Stimulated activated CD8-positive, alpha-beta memory T cell treated with anti-CD3 and anti-CD28 coated beads, Interleukin-12 subunit alpha, Interleukin-12 subunit beta, amount 100 ng/mL, for 1 hour (primary cell): ENCODE measurements around the gene OSER1.

Experiments used
- DNase-seq: peaks from one replicate; pipeline ENCODE4 v3.0.0-alpha.2; 2020; ENCODE audit warnings: low read depth

Gene OSER1

DNA sequence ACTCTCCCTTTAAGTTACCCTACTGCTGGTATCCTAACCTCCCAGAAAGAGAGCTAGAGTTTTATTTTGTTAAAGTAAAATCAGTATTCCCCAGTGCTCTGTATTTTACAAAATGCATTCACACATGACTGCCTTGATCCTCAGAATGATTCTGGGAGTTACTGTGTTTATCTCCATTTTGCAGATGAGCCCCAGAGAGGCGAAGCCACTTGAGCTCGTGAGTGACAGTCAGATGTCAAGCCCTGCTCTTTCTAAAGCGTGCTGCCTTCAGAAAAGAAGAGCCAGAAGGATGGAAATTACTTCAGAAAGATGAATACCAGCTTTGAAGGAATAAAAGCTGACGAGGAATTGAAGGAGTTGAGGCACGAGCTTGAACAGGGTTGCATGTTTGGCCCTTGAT lies 14.1 kb upstream of the OSER1 start:
- DNase-seq: no peak

DNA sequence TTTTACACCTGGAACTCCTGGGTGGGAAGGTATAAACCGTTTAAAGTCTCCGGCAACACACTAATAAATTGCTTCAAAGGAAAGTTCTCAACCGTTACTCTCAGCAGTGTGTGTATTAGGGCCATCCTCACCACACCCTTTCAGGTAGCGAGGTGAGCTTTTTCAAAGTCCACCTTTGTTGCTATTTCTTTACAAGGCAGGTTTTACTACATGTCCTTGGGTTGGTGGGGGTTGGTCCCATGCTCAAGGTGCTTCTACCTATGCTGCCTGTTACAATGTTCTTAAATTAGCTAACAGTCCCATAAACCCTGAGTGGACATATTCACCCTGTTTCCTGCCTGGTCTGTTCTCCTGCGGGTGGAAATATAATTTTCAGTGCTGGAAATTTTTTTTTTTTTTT lies 13.2 kb upstream of the OSER1 start:
- DNase-seq: no peak

DNA sequence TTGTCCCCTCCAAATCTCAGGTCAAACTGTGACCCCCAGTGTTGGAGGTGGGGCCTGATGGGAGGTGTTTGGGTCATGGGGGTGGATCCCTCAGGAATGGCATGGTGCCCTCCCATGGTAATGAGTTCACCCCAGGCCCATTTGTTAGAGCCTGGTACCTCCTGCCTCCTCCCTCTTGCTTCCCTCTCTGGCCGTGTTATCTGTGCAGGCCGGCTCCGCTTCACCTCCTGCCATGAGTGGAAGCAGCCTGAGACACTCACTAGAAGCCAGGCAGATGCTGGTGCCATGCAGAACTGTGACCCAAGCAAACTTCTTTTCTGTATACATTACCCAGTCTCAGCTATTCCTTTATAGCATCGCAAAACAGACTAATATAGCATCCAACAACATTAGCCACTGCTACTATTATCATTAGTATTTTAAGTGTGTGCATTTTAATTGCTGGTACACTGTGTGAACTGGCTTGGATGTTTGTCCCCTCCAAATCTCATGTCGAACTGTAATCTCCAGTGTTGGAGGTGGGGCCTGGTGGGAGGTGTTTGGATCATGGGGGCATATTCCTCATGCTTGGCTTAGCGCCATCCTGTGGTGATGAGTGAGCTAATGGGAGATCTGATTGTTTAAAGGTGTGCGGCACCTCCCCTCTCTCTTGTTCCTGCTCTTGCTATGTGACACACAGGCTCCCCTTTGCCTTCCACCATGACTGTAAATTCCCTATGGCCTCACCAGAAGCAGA lies 12.2 kb upstream of the OSER1 start:
- DNase-seq: no peak

- DNase-seq: no peak
Measured at GRCh38 chr20:44222027-44222426, 11.5 kb upstream of the OSER1 start.

GRCh38 chr20:44221368-44221954 lies 10.9 kb upstream of the OSER1 start:
- DNase-seq: no peak

DNA sequence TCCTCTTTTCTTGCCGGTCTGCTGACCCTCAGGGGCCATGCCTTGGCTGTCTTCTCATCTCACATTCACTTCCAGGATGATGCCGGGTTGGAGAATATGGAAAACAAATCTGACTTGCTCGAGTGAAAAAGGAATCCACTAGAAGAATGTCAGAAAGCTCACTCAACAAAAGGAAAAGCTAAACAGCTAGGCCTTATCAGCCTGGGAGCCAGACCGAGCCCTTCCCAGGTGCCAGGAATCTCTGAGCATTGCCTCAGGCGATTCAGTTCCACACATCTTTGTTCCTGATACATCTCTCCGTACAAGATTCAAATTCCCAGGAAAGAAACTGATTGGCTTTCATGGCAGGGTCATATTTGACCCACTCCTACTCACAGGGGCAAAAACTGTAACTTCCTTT lies 9.2 kb upstream of the OSER1 start:
- no peak for DNase-seq

DNA sequence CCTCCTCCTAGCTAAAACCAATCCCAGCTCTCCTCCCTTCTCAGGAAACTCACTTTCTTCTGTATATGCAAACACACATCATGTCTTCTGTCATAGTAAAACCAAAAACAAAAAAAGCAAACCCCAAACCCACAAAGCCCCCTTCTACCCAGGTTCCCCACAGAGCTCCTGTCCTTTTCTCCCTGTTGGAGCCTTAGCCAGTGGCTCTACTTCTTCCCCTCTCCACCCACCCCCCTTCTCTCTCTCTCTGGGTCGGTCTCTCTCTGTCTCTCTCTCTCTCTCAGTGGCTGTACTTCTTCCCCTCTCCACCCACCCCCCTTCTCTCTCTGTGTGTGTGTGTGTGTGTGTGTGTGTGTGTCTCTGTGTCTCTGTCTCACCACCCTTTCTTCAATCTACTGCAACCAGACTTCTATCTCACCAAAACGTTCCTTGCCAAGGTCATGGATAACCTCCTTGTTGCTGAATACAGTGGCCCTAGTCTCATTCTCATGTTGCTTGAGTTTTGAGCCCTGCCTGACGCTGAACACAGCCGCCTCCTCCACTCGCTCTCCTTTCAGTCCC lies 8.7 kb upstream of the OSER1 start:
- DNase-seq: no peak

- no peak for DNase-seq
Measured at GRCh38 chr20:44218446-44218845, 7.9 kb upstream of the OSER1 start.

GRCh38 chr20:44217342-44218092 lies 6.9 kb upstream of the OSER1 start:
- peak; percentile 54 for DNase-seq

GRCh38 chr20:44215125-44215524 lies 4.6 kb upstream of the OSER1 start:
- DNase-seq: peak; percentile 60

DNA sequence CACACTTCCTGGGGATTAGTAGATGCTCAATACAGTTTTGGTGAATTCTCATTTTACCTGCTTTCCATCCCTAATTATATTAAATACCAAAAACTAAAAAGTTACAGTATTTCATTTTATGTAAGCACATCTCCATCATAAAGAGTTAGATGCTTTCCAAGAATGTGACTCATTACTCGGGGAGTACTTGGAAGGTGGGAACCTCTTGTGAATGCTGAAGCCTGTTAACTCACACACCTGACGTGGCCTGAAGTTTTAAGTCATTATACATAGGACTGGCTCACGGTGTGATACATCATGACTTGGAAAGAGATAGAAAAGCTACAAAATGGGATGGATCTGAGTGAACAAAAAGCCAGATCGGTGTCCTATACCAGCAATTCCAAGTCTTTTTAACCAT lies 2.2 kb upstream of the OSER1 start:
- DNase-seq: no peak

- no peak for DNase-seq
Measured at GRCh38 chr20:44211177-44212039, 837 bp upstream of the OSER1 start.

GRCh38 chr20:44209686-44210405 lies 725 bp downstream of the OSER1 start:
- no peak for DNase-seq

DNA sequence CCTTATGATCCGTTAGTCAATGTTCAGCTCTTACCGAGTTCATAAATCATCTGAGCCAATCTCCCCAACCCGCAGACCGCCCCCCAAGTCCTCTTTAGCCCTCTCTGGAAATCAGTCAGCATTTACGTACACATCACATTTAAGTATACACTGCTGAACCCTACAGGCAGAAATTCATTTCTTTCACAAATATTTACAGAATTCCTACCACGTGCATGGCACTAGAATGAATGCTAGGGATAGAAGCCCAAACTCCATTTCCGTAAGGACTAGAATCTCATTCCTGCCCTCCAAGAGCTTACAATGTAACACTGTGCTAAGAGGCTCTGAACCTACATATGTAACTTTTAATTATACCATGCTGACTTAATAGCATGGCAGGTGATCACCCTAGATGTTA lies 1.8 kb downstream of the OSER1 start:
- no peak for DNase-seq

DNA sequence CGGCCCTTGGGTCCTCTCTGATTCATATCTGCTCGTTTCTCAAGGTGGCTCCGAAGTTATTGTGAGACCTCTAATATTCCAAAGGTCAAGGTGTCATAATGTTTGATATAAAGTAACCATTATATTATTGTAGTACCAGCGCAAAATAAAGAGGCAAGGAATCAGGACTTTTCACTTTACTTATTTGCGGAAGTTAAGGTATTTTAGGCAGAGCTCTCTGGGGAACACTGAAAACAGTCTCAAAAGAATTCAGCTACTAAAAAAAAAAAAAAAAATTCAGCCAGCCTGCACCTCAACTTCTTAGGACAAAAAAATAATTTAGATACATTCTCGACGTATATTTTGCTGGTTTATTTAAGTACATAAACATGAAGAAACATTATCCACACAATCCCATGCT lies 2.4 kb downstream of the OSER1 start:
- no peak for DNase-seq

DNA sequence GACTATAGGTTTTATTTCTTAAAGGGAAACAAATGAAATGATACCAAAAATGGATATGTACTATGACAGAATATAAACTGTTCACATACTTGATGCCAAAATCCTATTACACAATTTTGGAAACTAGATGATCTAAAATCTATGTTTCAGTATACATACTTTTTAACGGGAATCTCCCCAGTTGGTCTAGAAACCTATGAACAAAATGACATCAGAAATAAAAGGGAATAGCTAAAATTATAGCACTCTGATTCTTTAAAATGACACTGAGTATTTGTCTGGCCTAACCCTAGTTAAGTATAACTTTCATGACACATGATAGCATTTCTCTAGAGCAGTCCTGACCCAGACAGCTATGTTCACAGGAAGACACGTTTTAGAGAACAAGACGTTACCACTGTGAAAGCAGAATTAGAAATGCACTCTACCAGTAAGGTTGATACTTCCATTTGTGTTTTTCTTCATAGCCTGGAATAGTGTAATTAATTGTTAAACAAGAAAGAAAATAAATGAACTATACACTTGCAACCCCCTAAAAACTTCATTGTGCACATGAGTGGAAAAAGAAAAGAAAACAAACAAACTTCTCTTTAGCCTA lies 3.3 kb downstream of the OSER1 start:
- DNase-seq: no peak

- no peak for DNase-seq
Measured at GRCh38 chr20:44206132-44206531, 4.4 kb downstream of the OSER1 start.

DNA sequence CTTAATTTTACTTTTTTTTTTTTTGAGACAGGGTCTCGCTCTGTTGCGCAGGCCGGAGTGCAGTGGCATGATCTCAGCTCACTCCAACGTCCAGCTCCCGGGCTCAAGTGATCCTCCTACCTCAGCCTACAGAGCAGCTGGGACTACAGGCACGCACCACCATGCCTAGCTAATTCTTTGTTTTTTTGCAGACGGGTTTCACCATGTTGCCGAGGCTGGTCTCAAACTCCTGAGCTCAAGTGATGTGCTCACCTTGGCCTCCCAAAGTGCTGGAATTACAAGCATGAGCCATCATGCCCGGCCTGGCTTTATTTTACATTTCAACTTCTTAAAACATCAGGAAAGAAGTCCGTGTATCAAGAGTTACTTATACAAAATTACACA lies 5.7 kb downstream of the OSER1 start:
- DNase-seq: no peak

- DNase-seq: no peak
Measured at GRCh38 chr20:44204156-44204831, 6.3 kb downstream of the OSER1 start.

DNA sequence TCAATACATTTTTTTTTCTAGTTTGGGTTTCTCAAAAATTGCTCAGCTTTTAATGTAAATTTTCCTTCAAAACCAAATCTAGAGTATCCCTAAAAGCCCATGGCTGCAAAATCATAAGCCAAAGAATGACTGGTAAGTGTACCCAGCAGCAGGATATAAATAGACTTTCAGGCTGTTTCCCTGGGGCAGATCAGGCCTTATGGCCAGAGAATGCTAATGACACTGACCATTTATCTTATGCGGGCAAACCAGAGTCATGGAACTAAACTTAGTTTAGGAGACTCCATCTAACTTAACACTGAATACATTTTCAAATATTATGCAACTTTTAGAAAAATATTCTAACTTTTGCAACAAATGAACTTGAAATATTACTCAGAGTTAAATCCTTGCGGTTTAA lies 7.4 kb downstream of the OSER1 start:
- DNase-seq: no peak
